Activated CD4-positive, alpha-beta T cell treated with anti-CD3 and anti-CD28 coated beads, Interleukin-2, amount 50 U/mL, for 1 hour (primary cell): ENCODE measurements around the gene NRP1.
A peak's percentile ranks its signal among the peaks of the same experiment; 100 is the strongest.
"Not testable (repeated sequence)": the region's sequence is repeated elsewhere in the genome, so short reads cannot be mapped to it uniquely, and the experiment has no call there.

Experiments
- DNase-seq: peaks from one replicate; pipeline ENCODE4 v3.0.0-alpha.2; 2020

The NRP1 gene

GRCh38 chr10:33141251-33141650, 193.2 kb downstream of the NRP1 start:
- no peak for DNase-seq

GRCh38 chr10:33139181-33139646, 195.3 kb downstream of the NRP1 start:
- DNase-seq, result peak; percentile 72

- DNase-seq, result not testable (repeated sequence)
These were observed 195.8 kb downstream of the NRP1 start for GRCh38 chr10:33138686-33139085.

GRCh38 chr10:33137356-33138005, 197.0 kb downstream of the NRP1 start:
- DNase-seq, result no peak

- DNase-seq, result no peak
These were observed 197.7 kb downstream of the NRP1 start for GRCh38 chr10:33136781-33137180.

GRCh38 chr10:33136271-33136670, 198.2 kb downstream of the NRP1 start:
- DNase-seq, result peak; percentile 32

- DNase-seq, result peak; percentile 61
These were observed 200.3 kb downstream of the NRP1 start for GRCh38 chr10:33134011-33134751.

- no peak for DNase-seq
These were observed 200.9 kb downstream of the NRP1 start for GRCh38 chr10:33133557-33133956.

GRCh38 chr10:33132626-33133025, 201.8 kb downstream of the NRP1 start:
- peak; percentile 48 for DNase-seq

- no peak for DNase-seq
These were observed 204.5 kb downstream of the NRP1 start for GRCh38 chr10:33129996-33130386.

- DNase-seq, result no peak
These were observed 205.1 kb downstream of the NRP1 start for GRCh38 chr10:33129141-33129995.

- DNase-seq, result no peak
These were observed 206.8 kb downstream of the NRP1 start for GRCh38 chr10:33127622-33128021.
